GM08714 (cell line): Measurements from ENCODE around the gene COMMD10.

Experiments
- H3K4me3 ChIP-seq: fragments of 200-500 bp; sonication (Bioruptor generic); 2 replicates; pipeline ENCODE4 v1.5.1; 2014; ENCODE audit warnings: mild to moderate bottlenecking, low read length, inconsistent platforms
- ZNF274 ChIP-seq: IDR thresholded peaks from 2 replicates; pipeline ENCODE4 v1.6.1; 2012; ENCODE audit warnings: mild to moderate bottlenecking, low read depth, low read length

The COMMD10 gene

DNA sequence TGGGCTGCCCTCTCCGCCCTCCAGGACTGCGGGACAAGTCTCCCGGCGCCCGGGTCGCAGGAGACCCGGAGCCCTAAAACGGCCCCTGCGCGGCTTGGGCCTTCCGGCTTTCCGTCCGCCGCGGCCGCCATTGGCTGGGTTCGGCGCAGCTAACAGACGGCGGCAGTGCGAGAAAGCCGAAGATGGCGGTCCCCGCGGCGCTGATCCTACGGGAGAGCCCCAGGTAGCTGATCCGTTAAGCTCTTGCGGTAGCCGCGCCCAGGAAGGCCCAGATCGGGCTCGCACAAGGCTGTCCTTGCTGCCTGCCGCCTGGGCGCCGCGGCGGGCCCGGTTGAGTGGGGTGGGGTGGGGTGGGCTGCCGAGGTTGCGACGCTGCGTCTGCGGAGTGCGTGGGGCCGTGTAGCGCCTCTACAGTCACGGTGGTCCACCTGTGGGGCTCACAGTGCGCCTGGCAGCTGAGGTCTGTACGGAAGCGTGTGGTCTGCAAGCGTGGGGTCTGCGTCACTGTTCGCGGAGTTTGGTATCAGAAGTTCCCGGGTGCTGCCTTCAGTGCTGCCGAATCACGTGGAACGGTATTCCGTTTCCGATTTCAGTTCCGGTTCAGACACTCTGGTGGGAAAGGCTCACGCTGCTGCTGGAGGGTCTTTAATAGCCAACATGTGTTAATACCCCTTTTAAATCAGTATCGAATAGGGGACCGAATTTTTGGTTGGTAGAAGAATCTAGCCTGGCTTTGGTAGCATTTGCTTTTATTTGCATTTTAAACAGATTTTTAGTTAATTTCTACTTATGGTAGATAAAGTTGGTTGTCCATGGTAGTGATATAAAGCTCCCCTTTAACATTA, at the start of gene COMMD10:
COMMD10 (plus strand) TSS at position 155 of the 845 bp plus-strand sequence.
- TF ChIP-seq ZNF274, result no peak
- H3K4me3 ChIP-seq, result peak within 1 kb of the TSS; percentile 75

DNA sequence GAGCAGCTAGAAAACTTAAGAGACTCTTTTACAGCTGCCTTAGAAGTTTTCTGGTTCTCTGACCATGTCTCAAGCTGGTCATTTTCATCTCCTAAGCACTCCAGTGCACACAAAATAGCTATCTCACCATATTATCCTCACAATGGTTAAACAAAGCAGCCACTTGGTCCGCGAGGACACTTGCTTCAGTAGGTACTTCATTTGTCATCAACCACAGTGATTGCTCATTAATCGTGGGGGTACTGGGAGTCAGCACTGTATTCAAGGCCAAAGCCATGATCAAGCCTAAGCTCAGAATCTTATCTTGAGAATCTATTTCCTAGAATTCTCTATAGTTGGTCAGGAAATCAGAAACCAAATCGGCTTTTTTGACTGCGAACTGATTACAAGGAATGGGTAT, 49.7 kb upstream of the COMMD10 start:
- no peak for TF ChIP-seq ZNF274

DNA sequence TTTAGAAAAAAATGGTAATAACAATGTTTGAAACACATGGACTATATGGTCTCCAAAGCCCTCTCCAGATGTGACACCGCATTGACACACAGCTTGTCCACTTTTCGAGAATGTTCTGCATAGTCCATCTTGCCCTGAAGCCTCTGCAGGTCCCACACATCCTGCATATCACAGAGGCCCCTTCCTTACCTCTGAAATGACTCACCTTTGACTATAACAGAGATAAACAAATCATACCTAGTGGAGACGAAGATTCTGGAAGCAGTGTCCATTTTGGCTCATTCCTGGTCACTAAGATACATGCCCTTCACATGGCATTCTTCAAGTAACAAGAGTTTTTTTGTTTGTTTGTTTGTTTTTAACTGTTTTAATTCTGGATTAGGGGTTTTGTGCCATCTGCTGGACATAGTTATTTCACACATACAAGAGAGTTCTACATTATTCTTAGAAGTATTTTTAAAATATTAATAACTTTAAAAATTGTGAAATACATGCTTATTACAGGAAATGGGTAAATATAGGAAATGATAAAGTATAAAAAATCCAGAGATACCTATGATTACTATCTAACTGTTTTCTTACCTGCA, 47.5 kb upstream of the COMMD10 start:
- TF ChIP-seq ZNF274, result no peak
- H3K4me3 ChIP-seq, result no peak overlapping the region

More for the DNA sequence above, 49.7 kb upstream of the COMMD10 start:
- no peak overlapping the region for H3K4me3 ChIP-seq

DNA sequence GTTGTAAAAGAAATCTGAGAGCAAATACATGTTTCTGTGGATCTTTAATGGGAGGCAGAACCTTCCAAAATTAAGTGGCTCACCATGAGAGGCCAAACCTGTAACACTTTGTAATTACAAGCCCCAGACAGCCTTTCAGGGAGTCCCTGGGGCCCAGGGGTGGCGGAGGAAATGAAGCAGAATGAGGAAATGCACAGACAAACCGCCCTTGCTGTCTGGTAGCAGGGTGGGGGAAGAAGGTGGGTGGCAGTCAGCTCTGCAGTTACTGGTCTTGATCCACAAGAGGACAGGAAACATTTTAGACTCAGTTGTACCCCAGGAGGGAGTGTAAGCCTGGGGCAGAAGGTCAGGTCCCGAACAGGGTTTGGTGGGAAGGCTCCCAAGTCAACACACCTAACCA, 46.0 kb upstream of the COMMD10 start:
- H3K4me3 ChIP-seq, result no peak overlapping the region
- no peak for TF ChIP-seq ZNF274

DNA sequence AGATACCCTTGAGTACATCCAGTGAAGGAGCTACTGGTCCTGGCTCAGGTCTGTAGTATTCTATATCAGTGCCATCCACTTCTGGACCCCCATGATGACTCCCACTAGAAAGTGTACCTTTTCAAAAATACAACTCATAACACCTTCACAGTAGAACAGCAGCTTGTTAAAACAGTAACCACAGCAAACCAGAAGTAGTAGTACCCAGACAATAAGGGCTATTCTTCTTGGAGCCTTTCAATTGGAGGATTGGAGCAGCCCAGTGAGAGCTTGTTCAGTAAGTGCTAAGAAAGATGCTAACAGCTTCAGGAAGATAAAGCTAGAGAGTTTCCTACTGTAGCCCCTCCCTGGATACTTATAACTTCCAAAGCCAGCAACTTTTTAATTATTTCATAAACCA, 42.5 kb upstream of the COMMD10 start:
- H3K4me3 ChIP-seq, result no peak overlapping the region
- TF ChIP-seq ZNF274, result no peak

DNA sequence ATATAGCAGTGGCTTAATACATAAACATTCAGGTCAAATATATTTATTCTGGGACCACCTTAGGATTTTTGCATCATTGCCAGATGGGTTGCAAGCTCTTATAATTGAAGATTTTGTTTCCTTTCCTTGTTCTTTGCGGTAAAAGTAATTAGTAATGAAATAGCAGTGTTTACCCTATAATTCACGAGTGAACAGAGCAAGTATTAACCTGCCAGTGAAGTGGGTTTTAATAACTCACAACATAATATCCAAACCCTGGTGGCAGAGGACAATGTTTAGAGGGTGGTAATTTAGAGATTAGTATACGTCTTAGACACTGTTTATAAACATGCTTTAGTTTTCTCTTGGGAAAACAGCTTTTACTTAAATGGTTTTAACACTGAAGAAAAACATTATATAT, 40.8 kb upstream of the COMMD10 start:
- H3K4me3 ChIP-seq, result no peak overlapping the region
- TF ChIP-seq ZNF274, result no peak

DNA sequence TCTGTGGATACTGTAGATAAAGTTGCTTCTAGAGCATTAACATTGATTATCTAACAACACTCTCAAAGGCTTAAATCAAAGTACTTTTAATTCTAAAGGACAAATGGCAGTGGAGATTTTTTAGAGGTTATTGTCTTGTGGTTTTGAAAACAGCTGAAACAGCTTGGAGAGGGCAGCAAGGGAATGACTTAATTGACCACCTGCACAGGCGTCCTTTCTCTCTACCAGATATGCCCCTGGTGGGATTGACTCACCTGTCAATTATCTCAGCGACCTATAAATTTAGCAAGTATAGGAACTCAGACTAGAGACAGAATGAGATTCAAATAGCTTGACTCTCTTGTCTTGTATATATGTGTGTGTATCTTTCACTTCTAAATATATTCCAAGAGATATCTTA, 39.0 kb upstream of the COMMD10 start:
- TF ChIP-seq ZNF274, result no peak
- no peak overlapping the region for H3K4me3 ChIP-seq

DNA sequence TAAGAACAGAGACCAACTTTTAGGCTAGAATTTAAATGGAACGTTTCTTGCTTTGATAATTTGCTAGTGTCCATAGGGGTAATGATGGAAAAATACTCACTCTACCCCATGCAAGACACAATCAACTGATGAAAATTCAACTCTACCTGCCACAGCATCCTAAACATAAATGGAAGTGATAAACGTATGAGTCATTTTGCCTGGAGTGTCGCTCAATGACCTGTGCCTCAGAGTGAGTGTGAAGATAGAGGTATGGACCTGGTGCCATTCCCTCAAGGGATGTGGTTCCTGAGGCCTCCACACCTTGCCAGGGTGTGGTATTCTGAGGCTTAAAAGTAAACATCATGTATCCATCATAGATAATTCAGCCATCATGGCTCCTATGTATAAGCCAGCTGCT, 38.6 kb upstream of the COMMD10 start:
- H3K4me3 ChIP-seq, result no peak overlapping the region
- TF ChIP-seq ZNF274, result no peak

DNA sequence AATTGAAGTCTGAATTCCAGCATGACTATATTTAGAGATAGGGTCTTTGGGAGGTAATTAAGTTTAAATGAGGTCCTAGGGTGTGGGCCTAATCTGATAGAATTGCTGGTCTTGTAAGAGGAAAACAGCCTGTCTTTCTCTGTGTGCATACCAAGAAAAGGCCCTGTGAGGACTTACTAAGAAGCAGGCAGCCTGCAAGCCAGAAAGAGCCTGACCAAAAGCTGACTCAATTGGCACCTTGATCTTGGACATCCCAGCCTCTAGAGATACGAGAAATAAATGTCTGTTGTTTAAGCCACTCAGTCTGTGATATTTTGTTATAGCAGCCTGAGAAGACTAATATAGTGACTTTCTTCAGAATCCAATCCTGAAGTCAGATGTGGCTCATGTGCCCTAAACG, 38.0 kb upstream of the COMMD10 start:
- no peak for TF ChIP-seq ZNF274
- no peak overlapping the region for H3K4me3 ChIP-seq

DNA sequence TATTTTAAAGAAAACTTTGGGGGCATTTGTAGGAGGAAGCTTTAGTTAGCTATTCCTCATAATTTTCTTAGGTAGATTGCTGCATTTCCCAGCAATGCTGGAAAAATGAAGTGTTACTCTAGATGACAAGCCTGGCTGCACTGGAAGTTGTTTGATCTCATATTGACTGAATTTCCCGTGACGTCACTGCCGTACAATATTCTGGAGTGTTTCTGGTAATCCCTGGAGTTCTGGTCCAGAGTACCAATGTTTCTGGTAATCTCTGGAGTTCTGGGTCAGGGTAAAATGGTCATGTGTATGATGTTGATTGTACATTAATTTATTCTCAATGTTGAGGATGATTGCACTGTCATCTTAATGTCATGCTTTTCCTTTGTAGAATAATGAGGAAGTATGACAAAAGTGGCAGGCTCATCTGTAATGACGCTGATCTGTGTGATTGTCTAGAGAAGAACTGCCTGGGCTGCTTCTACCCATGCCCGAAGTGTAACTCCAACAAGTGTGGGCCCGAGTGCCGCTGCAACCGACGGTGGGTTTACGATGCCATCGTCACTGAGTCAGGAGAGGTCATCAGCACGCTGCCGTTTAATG, 26.4 kb upstream of the COMMD10 start:
- TF ChIP-seq ZNF274, result no peak
- H3K4me3 ChIP-seq, result no peak overlapping the region

DNA sequence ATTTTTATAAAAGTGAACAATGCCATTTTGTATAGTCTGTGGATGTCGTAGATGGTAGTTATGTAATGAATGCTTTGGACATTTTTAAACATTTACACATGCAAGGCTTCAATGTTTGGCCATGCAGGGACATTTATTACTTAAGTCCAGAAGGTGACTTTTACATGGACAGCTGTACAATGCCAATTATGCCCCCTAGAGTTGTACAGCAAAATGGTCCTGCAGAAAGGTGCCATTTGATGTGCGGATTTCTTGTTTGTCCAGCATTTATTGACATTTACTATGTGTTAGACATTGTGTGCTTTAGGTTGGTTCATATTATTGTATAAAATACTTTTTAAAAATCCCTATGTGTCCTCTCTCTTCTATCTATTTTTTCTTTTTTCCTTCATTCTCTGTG, 22.5 kb upstream of the COMMD10 start:
- H3K4me3 ChIP-seq, result no peak overlapping the region
- no peak for TF ChIP-seq ZNF274

DNA sequence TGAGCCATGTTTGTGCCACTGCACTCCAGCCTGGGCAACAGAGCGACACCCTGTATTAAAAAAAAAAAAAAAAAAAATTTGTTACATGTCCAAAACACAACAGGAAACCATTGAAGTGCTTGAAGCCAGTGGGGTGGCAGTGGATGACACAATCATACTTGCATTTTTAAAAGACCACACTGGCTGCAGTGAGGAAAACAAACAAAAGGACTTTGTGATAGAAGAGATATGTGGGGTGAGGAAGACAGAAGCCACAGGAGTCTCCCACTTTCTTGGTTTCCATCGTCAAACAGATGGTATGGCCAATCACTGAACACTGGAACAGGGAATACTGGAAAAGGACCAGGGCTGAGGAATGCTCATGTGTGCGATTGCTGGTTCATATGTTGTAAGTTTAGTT, 20.9 kb upstream of the COMMD10 start:
- no peak for TF ChIP-seq ZNF274
- no peak overlapping the region for H3K4me3 ChIP-seq

DNA sequence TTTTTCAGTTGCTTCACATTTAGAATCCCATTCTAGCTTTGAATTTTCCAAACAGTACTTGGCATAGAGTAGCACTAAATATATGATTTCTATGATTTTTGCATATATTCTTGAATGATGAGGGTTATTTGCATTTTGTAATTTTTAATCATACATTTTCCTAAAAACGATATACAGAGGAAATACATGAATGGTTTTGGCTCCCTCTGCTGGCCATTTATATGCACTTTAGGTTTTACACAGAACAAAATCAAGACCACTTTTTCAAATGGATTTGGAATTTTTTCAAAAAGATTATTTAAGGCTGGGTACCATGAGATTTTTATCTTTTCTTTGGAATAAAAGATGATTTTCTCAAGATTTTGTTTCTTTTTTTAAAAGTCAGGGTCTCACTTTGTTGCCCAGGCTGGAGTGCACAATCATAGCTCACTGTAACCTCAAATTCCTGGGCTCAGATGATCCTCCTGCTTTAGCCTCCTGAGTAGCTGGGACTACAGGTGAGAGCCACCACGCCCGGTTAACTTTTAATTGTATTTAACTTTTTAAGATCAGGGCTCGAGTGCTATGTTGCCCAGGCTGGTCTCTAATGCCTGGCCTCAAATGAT, 16.7 kb upstream of the COMMD10 start:
- TF ChIP-seq ZNF274, result no peak
- no peak overlapping the region for H3K4me3 ChIP-seq

DNA sequence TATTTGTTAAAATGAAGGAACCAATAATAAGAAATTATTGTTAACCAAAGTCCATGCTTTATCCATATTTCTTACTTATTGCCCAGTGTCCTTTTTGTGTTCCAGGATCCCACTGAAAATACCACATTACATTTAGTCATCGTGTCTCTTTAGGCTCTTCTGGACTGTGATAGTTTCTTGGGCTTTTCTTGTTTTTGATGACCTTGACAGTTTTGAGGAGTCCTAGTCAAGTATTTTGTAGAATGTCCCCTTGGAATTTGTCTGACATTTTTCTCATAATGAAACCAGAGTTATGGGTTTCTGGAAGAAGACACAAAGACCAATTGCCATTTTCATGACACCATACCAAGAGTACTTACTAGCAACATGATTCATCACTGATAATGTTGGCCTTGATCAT, 13.6 kb upstream of the COMMD10 start:
- TF ChIP-seq ZNF274, result no peak

More for the DNA sequence above, 13.6 kb upstream of the COMMD10 start:
- H3K4me3 ChIP-seq, result no peak overlapping the region
